ENCODE measurements around the gene GNA12. TPM values are rescaled to one million over a fixed set of nuclear protein-coding genes. Genes with fewer than 3 reads are reported as not detected.

GNA12 gene
- total RNA-seq, 1 experiment from 2014 or later = 63.8 TPM

DNA sequence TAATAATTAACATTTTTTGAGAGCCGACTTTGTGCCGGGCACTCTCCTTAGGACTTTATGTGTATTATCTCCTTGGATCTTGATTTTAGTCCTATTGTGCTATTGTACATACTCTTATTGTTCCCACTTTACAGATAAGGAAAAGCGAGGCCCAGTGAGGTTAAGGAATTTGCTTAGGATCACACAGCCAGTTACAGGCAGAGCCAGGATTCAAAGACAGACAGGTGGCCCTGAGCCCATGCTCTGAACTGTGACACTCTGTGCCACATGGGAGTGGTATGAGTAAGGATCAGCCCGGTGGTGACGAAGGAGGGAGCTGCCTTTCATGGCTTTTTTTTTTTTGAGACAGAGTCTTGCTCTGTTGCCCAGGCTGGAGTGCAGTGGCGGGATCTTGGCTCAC lies 15.8 kb upstream of the GNA12 start:
- Histone ChIP-seq H3K9me3 (no peaks in the 10 kb centered on the region), H3K4me1 (peaks cover 7% of the 10 kb centered on the region; the same call in 1 of the 2 replicates), H3K36me3 (ENCODE audit: control insufficient read depth, insufficient read depth, low read length) (no peaks in the 10 kb centered on the region), H3K4me3 (ENCODE audit: low read depth, low read length) (no peak overlapping the region), H3K27me3 (replicated peaks; ENCODE audit: control insufficient read depth, insufficient read depth, low read length) (no peaks in the 10 kb centered on the region)
- BruUV-seq (replicated peaks) = no TSS peak
- DNase-seq = no peak
- no peaks in the 10 kb centered on the region for H3K36me3 Mint-ChIP-seq (ENCODE audit: insufficient read depth, unreplicated experiment)
- H3K4me3 Mint-ChIP-seq (ENCODE audit: unreplicated experiment) = no peak overlapping the region
- no peaks in the 10 kb centered on the region for H3K9me3 Mint-ChIP-seq (ENCODE audit: unreplicated experiment)
- peaks cover 5% of the 10 kb centered on the region for H3K4me1 Mint-ChIP-seq (ENCODE audit: low read depth, unreplicated experiment)
- TF ChIP-seq, protein P1, sequence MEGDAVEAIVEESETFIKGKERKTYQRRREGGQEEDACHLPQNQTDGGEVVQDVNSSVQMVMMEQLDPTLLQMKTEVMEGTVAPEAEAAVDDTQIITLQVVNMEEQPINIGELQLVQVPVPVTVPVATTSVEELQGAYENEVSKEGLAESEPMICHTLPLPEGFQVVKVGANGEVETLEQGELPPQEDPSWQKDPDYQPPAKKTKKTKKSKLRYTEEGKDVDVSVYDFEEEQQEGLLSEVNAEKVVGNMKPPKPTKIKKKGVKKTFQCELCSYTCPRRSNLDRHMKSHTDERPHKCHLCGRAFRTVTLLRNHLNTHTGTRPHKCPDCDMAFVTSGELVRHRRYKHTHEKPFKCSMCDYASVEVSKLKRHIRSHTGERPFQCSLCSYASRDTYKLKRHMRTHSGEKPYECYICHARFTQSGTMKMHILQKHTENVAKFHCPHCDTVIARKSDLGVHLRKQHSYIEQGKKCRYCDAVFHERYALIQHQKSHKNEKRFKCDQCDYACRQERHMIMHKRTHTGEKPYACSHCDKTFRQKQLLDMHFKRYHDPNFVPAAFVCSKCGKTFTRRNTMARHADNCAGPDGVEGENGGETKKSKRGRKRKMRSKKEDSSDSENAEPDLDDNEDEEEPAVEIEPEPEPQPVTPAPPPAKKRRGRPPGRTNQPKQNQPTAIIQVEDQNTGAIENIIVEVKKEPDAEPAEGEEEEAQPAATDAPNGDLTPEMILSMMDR (IDR thresholded peaks at IDR 0.05; ENCODE audit: insufficient read depth in 1 of 2, low read depth in 1 of 2, low read length in 1 of 2, severe bottlenecking in 1 of 2, unreplicated experiment in 1 of 2) = no peak
- H3K27me3 Mint-ChIP-seq (ENCODE audit: insufficient read depth, unreplicated experiment) = no peaks in the 10 kb centered on the region
- intact Hi-C loops (cut with micrococcal nuclease; ENCODE audit: unreplicated experiment) = no loop called here
- ChIA-PET POLR2A (no interaction called here), CTCF (no interaction called here)
- no peak overlapping the region for H3K27ac Mint-ChIP-seq (ENCODE audit: unreplicated experiment)

DNA sequence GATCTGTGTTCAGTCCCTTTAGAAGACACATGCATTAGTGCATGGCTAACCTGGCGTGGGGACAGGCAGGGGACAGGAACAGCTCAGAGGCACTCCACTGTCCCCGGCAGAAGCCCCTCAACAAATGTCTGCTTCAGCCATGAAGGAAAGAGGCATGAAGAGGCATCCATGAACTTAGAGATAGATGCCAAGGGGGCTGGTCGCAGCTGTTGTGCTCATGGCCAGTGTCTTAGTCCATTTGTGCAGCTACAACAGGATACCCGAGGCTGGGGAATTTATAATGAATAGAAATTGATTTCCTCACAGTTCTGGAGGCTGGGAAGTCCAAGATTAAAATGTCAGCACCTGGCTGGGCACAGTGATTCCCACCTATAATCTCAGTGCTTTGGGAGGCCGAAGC lies 14.5 kb upstream of the GNA12 start:
- TF ChIP-seq, protein P1 (IDR thresholded peaks at IDR 0.05; ENCODE audit: insufficient read depth in 1 of 2, low read depth in 1 of 2, low read length in 1 of 2, severe bottlenecking in 1 of 2, unreplicated experiment in 1 of 2) = no peak
- ChIA-PET CTCF (no interaction called here), POLR2A (no interaction called here)
- no peak for DNase-seq
- H3K27me3 Mint-ChIP-seq (ENCODE audit: insufficient read depth, unreplicated experiment) = no peaks in the 10 kb centered on the region
- Histone ChIP-seq H3K27me3 (replicated peaks; ENCODE audit: control insufficient read depth, insufficient read depth, low read length) (no peaks in the 10 kb centered on the region), H3K36me3 (ENCODE audit: control insufficient read depth, insufficient read depth, low read length) (no peaks in the 10 kb centered on the region), H3K4me3 (ENCODE audit: low read depth, low read length) (no peak overlapping the region), H3K9me3 (no peaks in the 10 kb centered on the region), H3K4me1 (peaks cover 4% of the 10 kb centered on the region; the same call in 1 of the 2 replicates)
- BruUV-seq (replicated peaks) = no TSS peak
- H3K4me3 Mint-ChIP-seq (ENCODE audit: unreplicated experiment) = no peak overlapping the region
- intact Hi-C loops (cut with micrococcal nuclease; ENCODE audit: unreplicated experiment) = no loop called here
- no peak overlapping the region for H3K27ac Mint-ChIP-seq (ENCODE audit: unreplicated experiment)
- peaks cover 5% of the 10 kb centered on the region for H3K4me1 Mint-ChIP-seq (ENCODE audit: low read depth, unreplicated experiment)
- no peaks in the 10 kb centered on the region for H3K36me3 Mint-ChIP-seq (ENCODE audit: insufficient read depth, unreplicated experiment)
- no peaks in the 10 kb centered on the region for H3K9me3 Mint-ChIP-seq (ENCODE audit: unreplicated experiment)

DNA sequence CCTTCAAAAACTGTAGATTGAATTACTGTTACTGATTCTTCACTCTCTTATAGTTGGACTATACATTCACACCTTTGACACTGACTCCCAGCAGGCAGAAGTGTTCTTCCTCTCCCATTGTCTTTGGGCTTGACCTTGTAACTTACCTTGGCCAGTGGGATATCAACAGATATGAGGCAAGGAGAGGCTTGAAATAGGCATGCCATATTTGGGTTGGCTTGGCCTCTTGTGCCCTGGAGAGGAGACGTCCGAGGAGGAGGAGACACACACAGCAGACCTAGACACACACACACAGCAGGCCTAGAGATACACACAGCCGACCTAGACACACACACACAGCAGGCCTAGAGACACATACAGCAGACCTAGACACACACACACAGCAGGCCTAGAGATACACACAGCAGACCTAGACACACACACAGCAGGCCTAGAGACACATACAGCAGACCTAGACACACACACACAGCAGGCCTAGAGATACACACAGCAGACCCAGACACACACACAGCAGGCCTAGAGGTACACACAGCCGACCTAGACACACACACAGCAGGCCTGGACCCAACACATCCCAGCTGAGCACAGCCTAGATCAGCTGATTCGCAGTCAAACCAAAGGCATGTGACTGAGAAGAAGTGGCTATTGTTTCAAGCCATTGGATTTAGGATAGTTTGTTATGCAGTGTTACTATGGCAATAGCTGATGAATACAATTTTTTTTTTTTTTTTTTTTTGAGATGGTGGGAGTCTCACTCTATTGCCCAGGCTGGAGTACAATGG lies 12.5 kb upstream of the GNA12 start:
- H3K9me3 Mint-ChIP-seq (ENCODE audit: unreplicated experiment) = no peaks in the 10 kb centered on the region
- peaks cover 5% of the 10 kb centered on the region for H3K4me1 Mint-ChIP-seq (ENCODE audit: low read depth, unreplicated experiment)
- ChIA-PET POLR2A (no interaction called here), CTCF (no interaction called here)
- H3K27ac Mint-ChIP-seq (ENCODE audit: unreplicated experiment) = peak overlapping the region; percentile 80
- H3K4me3 Mint-ChIP-seq (ENCODE audit: unreplicated experiment) = no peak overlapping the region
- intact Hi-C loops (cut with micrococcal nuclease; ENCODE audit: unreplicated experiment) = no loop called here
- DNase-seq = no peak
- Histone ChIP-seq H3K36me3 (ENCODE audit: control insufficient read depth, insufficient read depth, low read length) (no peaks in the 10 kb centered on the region), H3K9me3 (no peaks in the 10 kb centered on the region), H3K27me3 (replicated peaks; ENCODE audit: control insufficient read depth, insufficient read depth, low read length) (no peaks in the 10 kb centered on the region), H3K4me3 (ENCODE audit: low read depth, low read length) (no peak overlapping the region), H3K4me1 (no peaks in the 10 kb centered on the region)
- BruUV-seq (replicated peaks) = no TSS peak
- H3K27me3 Mint-ChIP-seq (ENCODE audit: insufficient read depth, unreplicated experiment) = no peaks in the 10 kb centered on the region
- H3K36me3 Mint-ChIP-seq (ENCODE audit: insufficient read depth, unreplicated experiment) = no peaks in the 10 kb centered on the region
- TF ChIP-seq, protein P1 (IDR thresholded peaks at IDR 0.05; ENCODE audit: insufficient read depth in 1 of 2, low read depth in 1 of 2, low read length in 1 of 2, severe bottlenecking in 1 of 2, unreplicated experiment in 1 of 2) = no peak
